Measurements from ENCODE around the gene NANOS2.

Gene NANOS2

DNA sequence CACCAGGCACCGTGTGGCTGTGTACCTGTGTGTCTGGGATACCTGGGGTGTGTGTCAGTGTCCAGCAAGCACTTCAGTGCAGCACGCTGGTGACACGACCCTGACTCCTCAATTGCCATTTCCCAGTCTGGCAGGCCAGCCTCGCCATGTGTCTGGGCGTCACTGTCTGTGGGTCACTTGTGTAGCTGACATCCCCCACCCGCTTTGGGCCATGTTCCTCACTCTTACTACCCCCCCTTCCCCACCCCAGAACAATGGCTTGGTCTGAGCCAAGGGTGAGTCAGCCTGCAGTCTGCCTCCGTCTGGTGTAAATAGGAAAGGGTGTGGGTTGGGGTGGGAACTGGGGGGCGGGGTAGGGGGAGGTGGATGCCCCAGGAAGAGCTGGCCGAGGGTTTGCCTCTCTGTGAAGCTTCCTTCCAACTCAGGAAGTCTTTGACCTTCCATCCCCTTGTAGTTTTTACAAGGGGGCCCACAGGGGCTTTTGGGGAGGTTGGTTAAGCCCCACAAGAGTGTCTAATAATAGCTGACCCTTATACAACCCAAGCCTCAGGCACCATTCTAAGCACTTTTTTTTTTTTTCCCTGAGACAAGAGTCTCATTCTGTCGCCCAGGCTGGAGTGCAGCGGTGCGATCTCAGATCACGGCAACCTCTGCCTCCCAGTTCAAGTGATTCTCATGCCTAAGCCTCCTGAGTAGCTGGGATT, 41.5 kb upstream of the NANOS2 start:
- Histone ChIP-seq H4K20me1 (ENCODE audit: control insufficient read depth, insufficient read depth, low read depth, low read length) (no peaks in the 10 kb centered on the region), H3K9me2 (replicated peaks; ENCODE audit: control insufficient read depth, low read length) (no peaks in the 10 kb centered on the region), H3K27ac (ENCODE audit: low read depth, low read length) (no peak overlapping the region)

GRCh38 chr19:45954156-45954555, 39.6 kb upstream of the NANOS2 start:
- no peak overlapping the region for H3K27ac ChIP-seq (ENCODE audit: low read depth, low read length)
- H3K4me1 ChIP-seq (ENCODE audit: control insufficient read depth, low read length) = peaks cover 7% of the 10 kb centered on the region; the same call in 1 of the 2 replicates
- no peak overlapping the region for H3K4me2 ChIP-seq (ENCODE audit: low read length)
- peaks cover 6% of the 10 kb centered on the region; the same call in 1 of the 2 replicates for H3K27me3 ChIP-seq (ENCODE audit: control insufficient read depth, low read length)
- 0 out of 2 replicates have a peak, but pooled peaks cover 7% of the 10 kb centered on the region for H3K9me3 ChIP-seq (ENCODE audit: control insufficient read depth, insufficient read depth, low read length)
- no peaks in the 10 kb centered on the region for H3K9me2 ChIP-seq (replicated peaks; ENCODE audit: control insufficient read depth, low read length)
- no peak overlapping the region for H3K4me3 ChIP-seq (ENCODE audit: low read length)
- TF ChIP-seq EZH2phosphoT487 (IDR thresholded peaks at IDR 0.05; ENCODE audit: borderline replicate concordance, low read length) = no peak
- H3K79me2 ChIP-seq (ENCODE audit: control insufficient read depth, low read length) = no peaks in the 10 kb centered on the region
- no peaks in the 10 kb centered on the region for H4K20me1 ChIP-seq (ENCODE audit: control insufficient read depth, insufficient read depth, low read depth, low read length)
- H3K36me3 ChIP-seq (ENCODE audit: control insufficient read depth, low read length) = no peaks in the 10 kb centered on the region
- H3F3A ChIP-seq (ENCODE audit: control insufficient read depth, insufficient read depth) = no peaks in the 10 kb centered on the region

More for the DNA sequence above, 41.5 kb upstream of the NANOS2 start:
- 0 out of 2 replicates have a peak, but pooled peaks cover 7% of the 10 kb centered on the region for H3K9me3 ChIP-seq (ENCODE audit: control insufficient read depth, insufficient read depth, low read length)
- peaks cover 18% of the 10 kb centered on the region; the same call in 1 of the 2 replicates for H3K27me3 ChIP-seq (ENCODE audit: control insufficient read depth, low read length)
- peaks cover 15% of the 10 kb centered on the region for H3K4me1 ChIP-seq (ENCODE audit: control insufficient read depth, low read length)
- H3K79me2 ChIP-seq (ENCODE audit: control insufficient read depth, low read length) = no peaks in the 10 kb centered on the region
- H3K4me2 ChIP-seq (ENCODE audit: low read length) = no peak overlapping the region
- H3K4me3 ChIP-seq (ENCODE audit: low read length) = no peak overlapping the region
- TF ChIP-seq, protein P1, sequence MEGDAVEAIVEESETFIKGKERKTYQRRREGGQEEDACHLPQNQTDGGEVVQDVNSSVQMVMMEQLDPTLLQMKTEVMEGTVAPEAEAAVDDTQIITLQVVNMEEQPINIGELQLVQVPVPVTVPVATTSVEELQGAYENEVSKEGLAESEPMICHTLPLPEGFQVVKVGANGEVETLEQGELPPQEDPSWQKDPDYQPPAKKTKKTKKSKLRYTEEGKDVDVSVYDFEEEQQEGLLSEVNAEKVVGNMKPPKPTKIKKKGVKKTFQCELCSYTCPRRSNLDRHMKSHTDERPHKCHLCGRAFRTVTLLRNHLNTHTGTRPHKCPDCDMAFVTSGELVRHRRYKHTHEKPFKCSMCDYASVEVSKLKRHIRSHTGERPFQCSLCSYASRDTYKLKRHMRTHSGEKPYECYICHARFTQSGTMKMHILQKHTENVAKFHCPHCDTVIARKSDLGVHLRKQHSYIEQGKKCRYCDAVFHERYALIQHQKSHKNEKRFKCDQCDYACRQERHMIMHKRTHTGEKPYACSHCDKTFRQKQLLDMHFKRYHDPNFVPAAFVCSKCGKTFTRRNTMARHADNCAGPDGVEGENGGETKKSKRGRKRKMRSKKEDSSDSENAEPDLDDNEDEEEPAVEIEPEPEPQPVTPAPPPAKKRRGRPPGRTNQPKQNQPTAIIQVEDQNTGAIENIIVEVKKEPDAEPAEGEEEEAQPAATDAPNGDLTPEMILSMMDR (IDR thresholded peaks at IDR 0.05; ENCODE audit: low read depth, low read length, poor library complexity, severe bottlenecking) = no peak
- no peaks in the 10 kb centered on the region for H3F3A ChIP-seq (ENCODE audit: control insufficient read depth, insufficient read depth)
- H3K36me3 ChIP-seq (ENCODE audit: control insufficient read depth, low read length) = no peaks in the 10 kb centered on the region

DNA sequence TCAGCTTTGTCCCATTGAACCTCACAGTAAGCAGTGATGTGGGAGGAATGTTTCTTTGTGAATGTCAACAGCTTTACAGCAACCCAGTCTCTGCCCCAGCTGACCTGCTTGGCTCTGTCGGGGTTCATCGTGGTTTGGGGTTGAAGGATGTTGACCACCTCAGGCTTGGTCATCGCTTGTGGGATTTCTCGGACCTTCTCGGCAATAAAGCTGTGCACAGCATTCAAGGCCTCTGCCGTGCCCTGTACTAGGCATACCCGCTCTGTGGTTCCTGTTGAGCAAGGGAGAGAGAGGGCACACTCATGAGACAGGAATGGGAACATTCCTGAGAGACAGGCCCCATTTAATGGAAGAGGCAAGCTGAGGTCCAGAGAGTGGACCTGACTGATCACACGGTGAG, 39.1 kb upstream of the NANOS2 start:
- H3K36me3 ChIP-seq (ENCODE audit: control insufficient read depth, low read length) = no peaks in the 10 kb centered on the region
- TF ChIP-seq, protein P1 (IDR thresholded peaks at IDR 0.05; ENCODE audit: low read depth, low read length, poor library complexity, severe bottlenecking) = no peak
- TF ChIP-seq EZH2phosphoT487 (IDR thresholded peaks at IDR 0.05; ENCODE audit: borderline replicate concordance, low read length) = no peak
- no peak overlapping the region for H3K27ac ChIP-seq (ENCODE audit: low read depth, low read length)
- H4K20me1 ChIP-seq (ENCODE audit: control insufficient read depth, insufficient read depth, low read depth, low read length) = no peaks in the 10 kb centered on the region
- peaks cover 7% of the 10 kb centered on the region; the same call in 1 of the 2 replicates for H3K4me1 ChIP-seq (ENCODE audit: control insufficient read depth, low read length)
- H3K9me2 ChIP-seq (replicated peaks; ENCODE audit: control insufficient read depth, low read length) = no peaks in the 10 kb centered on the region
- H3F3A ChIP-seq (ENCODE audit: control insufficient read depth, insufficient read depth) = 0 out of 2 replicates have a peak, but pooled peaks cover 3% of the 10 kb centered on the region
- peaks cover 4% of the 10 kb centered on the region; the same call in 1 of the 2 replicates for H3K27me3 ChIP-seq (ENCODE audit: control insufficient read depth, low read length)
- no peak overlapping the region for H3K4me2 ChIP-seq (ENCODE audit: low read length)
- no peaks in the 10 kb centered on the region for H3K79me2 ChIP-seq (ENCODE audit: control insufficient read depth, low read length)
- no peak overlapping the region for H3K4me3 ChIP-seq (ENCODE audit: low read length)
- 0 out of 2 replicates have a peak, but pooled peaks cover 7% of the 10 kb centered on the region for H3K9me3 ChIP-seq (ENCODE audit: control insufficient read depth, insufficient read depth, low read length)

All from DOHH2 (cell line).